GM21786 (cell line): ENCODE data around the gene BABAM2.
A peak's percentile ranks its signal among the peaks of the same experiment; 100 is the strongest.
"Not testable (repeated sequence)": the region's sequence is repeated elsewhere in the genome, so short reads cannot be mapped to it uniquely, and the experiment has no call there.

Source experiments
- ATAC-seq: cut with Tn5 transposase; IDR thresholded peaks from one replicate; pipeline ENCODE4 v1.9.1; 2021; ENCODE audit not compliant: unreplicated experiment

BABAM2 gene

DNA sequence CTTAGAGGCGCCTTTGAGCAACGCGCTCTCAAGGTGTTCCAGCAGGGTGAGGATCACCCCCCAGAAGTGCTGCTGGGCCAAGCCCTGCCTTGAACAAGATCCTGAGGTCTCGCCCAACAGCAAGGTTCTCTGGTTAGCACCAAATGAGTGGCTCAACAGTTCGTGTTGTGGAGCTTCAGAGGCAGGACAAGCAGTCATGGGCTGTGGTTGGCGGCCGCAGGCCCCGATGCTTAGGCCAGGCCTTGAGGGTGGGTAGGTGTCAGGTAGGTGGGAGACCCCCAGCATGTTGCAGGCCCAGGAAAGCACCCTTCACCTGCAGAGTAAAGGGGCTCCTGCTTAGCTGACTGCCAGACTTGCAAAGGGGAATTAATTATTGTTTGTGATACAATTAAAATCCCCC lies 431.9 kb downstream of the BABAM2 start:
- no peak for ATAC-seq

GRCh38 chr2:28322981-28323396 lies 432.5 kb downstream of the BABAM2 start:
- no peak for ATAC-seq

- no peak for ATAC-seq
Observed at GRCh38 chr2:28325173-28325566, 434.6 kb downstream of the BABAM2 start.

DNA sequence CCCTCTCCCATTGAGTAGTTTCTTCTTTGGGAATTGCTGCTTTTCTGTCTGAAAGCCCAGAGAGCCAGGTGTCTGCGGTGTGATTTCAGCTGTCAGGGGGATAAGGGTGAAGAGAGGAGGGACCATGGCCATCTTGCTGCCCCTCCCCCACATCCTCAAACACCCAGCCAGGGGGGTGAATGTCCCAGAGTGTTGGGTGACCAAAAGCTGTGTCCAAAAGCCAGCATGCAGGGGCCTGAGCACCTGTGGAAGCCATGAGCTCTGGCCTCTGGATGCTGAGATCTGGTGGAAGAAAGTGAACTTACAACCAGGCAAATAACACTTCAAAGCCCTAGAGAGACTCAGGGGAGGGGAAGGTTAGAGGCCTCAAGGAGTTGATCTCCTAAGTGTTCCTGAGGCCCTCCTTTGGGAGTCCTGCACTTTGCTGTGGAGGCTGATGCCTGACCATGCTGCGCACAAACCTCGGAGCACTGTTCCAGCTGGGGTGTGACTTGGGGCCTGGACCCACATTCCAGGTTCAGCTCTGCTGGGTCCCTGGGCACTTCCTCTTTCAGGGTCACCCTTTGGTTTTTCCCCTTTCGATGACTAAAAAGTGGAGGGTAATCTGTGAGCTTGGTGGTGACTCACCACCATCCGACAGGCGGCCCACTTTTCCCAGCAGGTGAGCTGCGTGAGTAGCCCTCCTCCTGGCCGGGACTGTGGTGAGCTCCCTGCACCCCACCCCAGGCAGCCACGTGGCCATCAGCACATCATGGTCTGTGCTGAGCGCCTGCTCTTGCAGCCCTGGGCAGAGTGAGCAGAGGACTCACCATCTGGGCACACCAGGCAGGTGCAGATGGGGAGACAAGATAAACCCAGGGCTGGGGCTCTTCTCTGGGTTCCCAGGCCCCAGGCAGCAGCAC lies 435.3 kb downstream of the BABAM2 start:
- peak; percentile 83 for ATAC-seq

GRCh38 chr2:28326469-28326805 lies 435.9 kb downstream of the BABAM2 start:
- no peak for ATAC-seq

DNA sequence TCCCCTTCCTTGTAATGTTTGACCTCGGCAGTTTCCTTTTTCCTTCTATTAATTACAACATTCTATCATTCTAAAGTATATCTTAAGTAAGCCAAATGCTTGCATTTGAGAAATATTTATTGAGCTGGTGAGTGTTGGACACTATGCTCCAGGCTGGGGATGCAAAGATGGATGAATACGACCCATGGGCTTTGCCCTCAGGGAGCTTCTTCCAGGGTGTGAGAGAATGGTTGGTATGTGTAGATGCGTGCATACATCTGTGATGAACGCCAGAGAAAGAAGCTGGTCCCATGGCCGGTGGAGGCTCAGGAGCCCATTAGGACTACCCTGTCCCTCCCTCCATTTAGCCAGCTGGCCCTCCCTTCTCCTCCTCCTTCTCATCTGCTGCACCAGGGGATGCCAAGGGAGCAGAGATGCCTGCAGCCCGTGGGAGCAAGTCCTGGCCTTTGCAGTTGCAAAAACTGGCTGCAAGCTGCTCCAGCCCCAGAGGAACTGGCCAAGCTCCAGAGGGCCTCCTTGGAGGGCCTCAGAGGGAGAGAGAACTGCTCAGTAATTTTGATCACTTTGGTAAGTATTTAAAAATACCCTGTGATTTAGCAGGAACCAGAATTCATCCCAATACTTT lies 436.5 kb downstream of the BABAM2 start:
- ATAC-seq, result no peak

DNA sequence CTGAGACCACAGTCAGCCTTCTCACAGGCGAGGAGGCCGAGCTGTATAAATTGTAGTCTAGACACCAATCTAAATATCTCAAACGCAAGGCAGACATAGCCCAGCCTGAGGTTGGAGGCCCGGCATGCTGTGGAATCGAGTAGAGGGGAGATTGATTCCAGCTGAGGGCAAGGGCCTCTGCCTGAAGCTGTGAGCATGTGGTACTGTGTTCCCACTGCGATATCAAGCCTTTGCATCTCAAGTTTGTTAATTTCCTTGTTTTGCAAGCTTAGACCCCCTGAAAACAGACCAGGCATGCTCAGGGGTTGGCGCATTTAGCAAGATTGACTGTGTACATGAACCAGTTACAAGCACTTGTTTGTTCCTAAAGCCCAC lies 437.0 kb downstream of the BABAM2 start:
- no peak for ATAC-seq

GRCh38 chr2:28327956-28328922 lies 437.7 kb downstream of the BABAM2 start:
- ATAC-seq, result no peak

DNA sequence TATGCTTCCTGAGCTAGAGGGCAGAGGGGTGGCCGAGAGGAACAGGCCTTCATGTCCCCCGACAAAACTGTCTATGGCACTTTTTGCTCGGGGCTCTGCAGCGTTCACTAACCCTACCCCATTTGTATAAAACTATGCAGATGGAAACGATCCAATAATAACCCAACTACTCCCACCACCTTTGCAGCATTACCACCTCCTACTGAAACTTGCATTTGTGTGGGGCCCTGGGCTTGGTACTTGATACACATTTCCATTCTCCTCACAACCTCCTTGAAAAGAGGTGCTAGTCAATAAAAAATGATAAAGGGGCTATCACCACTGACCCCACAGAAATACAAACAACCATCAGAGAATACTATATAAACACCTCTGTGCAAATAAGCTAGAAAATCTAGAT lies 438.7 kb downstream of the BABAM2 start:
- ATAC-seq, result no peak

- ATAC-seq, result not testable (repeated sequence)
Observed at GRCh38 chr2:28330722-28331121, 440.2 kb downstream of the BABAM2 start.

- not testable (repeated sequence) for ATAC-seq
Observed at GRCh38 chr2:28331797-28332196, 441.3 kb downstream of the BABAM2 start.

- ATAC-seq, result no peak
Observed at GRCh38 chr2:28332696-28333095, 442.2 kb downstream of the BABAM2 start.

DNA sequence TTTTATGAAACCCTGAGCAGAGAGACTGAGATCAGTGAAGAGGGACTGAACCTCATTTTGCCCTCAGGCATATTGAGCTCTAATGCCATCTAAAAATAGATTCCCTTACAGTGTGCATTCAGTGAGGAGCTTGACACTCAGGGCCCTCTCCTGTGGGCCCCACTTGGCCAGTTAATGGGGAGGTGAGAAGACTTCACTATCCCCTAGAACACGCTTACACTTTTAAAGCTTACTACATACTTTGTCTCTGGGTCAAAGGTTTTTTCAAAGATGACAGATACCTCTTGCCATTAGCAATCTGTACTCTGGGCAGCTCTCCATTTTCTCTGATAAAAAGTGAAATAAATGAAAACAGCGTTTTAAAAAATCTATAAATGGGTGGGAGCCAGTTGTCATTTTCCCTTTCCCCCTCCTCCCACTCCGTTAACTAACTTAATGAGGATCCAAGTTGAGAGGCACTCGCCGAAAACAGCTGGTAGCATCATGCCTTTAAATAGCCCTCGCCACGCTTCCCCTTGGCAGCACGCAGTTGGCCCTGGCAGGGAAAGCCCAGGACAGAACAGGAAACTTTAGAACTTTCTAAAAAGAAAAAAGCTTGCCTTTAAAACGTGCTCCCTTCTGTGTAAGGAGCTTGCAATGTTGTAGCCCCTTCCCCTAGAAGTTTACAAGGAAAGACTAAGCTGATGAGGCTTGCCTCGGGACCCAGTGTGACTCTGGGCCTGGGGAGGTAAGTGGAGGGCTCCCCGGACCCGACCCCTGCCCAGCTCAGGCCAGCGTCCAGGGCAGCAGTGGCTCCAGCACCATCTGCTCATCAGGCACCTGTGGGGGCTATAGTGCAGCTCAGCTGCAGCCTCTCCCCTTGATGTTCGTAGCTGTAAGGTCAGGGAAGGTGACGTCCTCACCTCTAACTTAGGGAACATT lies 443.3 kb downstream of the BABAM2 start:
- ATAC-seq, result no peak

- ATAC-seq, result no peak
Observed at GRCh38 chr2:28334527-28334894, 444.0 kb downstream of the BABAM2 start.

DNA sequence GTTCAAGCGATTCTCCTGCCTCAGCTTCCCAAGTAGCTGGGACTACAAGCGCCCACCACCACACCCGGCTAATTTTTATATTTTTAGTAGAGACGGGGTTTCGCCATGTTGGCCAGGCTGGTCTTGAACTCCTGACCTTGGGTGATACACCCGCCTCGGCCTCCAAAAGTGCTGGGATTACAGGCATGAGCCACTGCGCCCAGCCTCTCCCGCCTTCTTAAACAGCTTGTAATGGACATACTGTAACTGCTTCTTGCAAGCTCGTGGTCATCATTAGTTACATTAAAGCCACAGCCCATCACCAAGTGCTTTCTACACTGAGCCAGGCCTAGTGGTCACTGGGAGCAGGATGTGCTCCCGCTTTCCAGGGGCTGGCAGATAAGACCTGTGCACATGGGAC lies 444.7 kb downstream of the BABAM2 start:
- ATAC-seq, result not testable (repeated sequence)

DNA sequence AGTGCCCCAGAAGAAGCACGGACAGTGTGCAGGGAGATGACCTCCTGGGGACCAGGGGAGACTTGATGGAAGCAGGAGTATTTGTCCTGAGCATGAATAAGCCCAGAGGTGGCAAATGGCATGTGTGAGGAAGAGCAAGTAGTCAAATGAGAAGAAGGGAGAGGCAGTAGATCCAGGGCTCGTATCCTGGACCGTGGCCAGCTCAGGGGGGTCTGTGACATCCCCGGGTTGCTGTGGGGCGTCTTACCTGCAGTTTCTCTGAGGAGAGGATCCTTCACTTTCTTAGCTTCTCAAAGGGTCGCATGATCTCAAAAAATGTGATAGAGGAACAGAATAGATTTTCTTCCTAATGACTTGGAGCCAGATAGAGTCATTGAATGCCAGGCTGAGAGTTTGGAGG lies 445.1 kb downstream of the BABAM2 start:
- no peak for ATAC-seq

GRCh38 chr2:28336264-28336980 lies 445.9 kb downstream of the BABAM2 start:
- no peak for ATAC-seq

DNA sequence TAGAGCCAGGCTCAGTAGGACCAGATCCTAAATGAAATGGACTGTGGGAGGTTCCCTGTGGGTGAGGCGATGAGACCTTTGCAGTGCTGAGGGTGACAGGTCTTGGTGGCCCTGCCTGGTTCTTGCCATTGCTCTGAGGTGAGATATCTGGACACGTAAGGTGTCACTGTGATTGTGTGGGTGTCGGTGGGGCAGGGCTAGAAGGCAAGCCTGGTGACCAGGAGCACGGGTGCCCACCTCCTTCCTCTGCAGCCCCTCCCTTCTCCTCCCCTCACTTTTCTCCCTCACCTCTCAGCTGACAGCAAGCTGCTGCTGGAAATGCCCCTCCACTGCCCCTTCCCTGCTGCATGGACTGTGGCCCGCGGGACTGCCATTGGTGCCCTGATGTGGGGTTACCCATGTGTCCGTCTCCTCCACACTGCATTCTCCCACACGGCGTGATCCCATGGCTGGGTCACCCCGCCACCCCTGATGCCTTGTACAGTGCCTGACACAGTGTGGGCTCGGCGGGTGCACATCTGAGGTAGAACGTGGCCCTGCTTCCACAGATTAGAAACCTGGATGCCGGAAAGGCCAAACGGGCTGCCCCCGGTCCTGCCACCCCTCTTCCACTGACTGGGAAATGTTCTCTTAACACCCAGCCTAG lies 446.6 kb downstream of the BABAM2 start:
- ATAC-seq, result no peak
